Kidney glomerular epithelial cell (primary cell): ENCODE measurements around the gene C12orf42.
A peak's percentile ranks its signal among the peaks of the same experiment; 100 is the strongest.

Experiments used
- DNase-seq: peaks from one replicate; lab custom pipeline; 2025; lab: John Stamatoyannopoulos, UW

The C12orf42 gene

GRCh38 chr12:103495469-103496456, at the start of gene C12orf42:
C12orf42 (minus strand) TSS chr12:103495968; CDS start chr12:103478426, 17,542 bp downstream.
- peak; percentile 75 for DNase-seq

GRCh38 chr12:103542078-103542477, 46.3 kb upstream of the C12orf42 start:
- DNase-seq: no peak

- DNase-seq: no peak
Measured at GRCh38 chr12:103540319-103540718, 44.6 kb upstream of the C12orf42 start.

- no peak for DNase-seq
Measured at GRCh38 chr12:103538397-103538796, 42.6 kb upstream of the C12orf42 start.

GRCh38 chr12:103530307-103531066, 34.7 kb upstream of the C12orf42 start:
- no peak for DNase-seq

- DNase-seq: peak; percentile 72
Measured at GRCh38 chr12:103529306-103529705, 33.5 kb upstream of the C12orf42 start.

GRCh38 chr12:103524238-103524875, 28.6 kb upstream of the C12orf42 start:
- no peak for DNase-seq

- DNase-seq: no peak
Measured at GRCh38 chr12:103523771-103524170, 28.0 kb upstream of the C12orf42 start.

- no peak for DNase-seq
Measured at GRCh38 chr12:103520686-103521215, 25.0 kb upstream of the C12orf42 start.

- DNase-seq: peak; percentile 65
Measured at GRCh38 chr12:103519632-103520031, 23.9 kb upstream of the C12orf42 start.

GRCh38 chr12:103518899-103519298, 23.1 kb upstream of the C12orf42 start:
- no peak for DNase-seq

GRCh38 chr12:103517161-103517560, 21.4 kb upstream of the C12orf42 start:
- DNase-seq: no peak

- DNase-seq: no peak
Measured at GRCh38 chr12:103515341-103515740, 19.6 kb upstream of the C12orf42 start.

- no peak for DNase-seq
Measured at GRCh38 chr12:103513875-103514274, 18.1 kb upstream of the C12orf42 start.

GRCh38 chr12:103505371-103506236, 9.8 kb upstream of the C12orf42 start:
- DNase-seq: peak; percentile 29

GRCh38 chr12:103504606-103505005, 8.8 kb upstream of the C12orf42 start:
- no peak for DNase-seq

GRCh38 chr12:103503546-103504480, 8.0 kb upstream of the C12orf42 start:
- DNase-seq: no peak

- no peak for DNase-seq
Measured at GRCh38 chr12:103501447-103501846, 5.7 kb upstream of the C12orf42 start.

- peak; percentile 4 for DNase-seq
Measured at GRCh38 chr12:103499571-103499970, 3.8 kb upstream of the C12orf42 start.

- no peak for DNase-seq
Measured at GRCh38 chr12:103498990-103499389, 3.2 kb upstream of the C12orf42 start.
